Muscle of leg (tissue), 11 donors: ENCODE data around the gene EPAS1. TPM values are rescaled to one million over a fixed set of nuclear protein-coding genes. Genes with fewer than 3 reads are reported as not detected.

Experiments
- DNase-seq: peaks from one replicate; pipeline ENCODE4 v3.0.0; 2013
- H3K27ac ChIP-seq: one replicate; pipeline ENCODE4 v1.5.1; 2013; ENCODE audit warnings: mild to moderate bottlenecking, low read length, control low read depth
- H3K27me3 ChIP-seq: one replicate; pipeline ENCODE4 v1.6.1; 2013; ENCODE audit warnings: low read length; ENCODE audit not compliant: control insufficient read depth, insufficient read depth
- H3K36me3 ChIP-seq: one replicate; pipeline ENCODE4 v1.6.1; 2013; ENCODE audit warnings: low read length; ENCODE audit not compliant: control insufficient read depth, insufficient read depth
- H3K4me1 ChIP-seq: one replicate; pipeline ENCODE4 v1.6.1; 2013; ENCODE audit warnings: low read length; ENCODE audit not compliant: control insufficient read depth, insufficient read depth
- H3K4me3 ChIP-seq: one replicate; pipeline ENCODE4 v1.5.1; 2013; ENCODE audit warnings: low read length, control low read depth
- H3K9me3 ChIP-seq: replicated peaks from 2 replicates; pipeline ENCODE4 v1.6.1; 2013; ENCODE audit warnings: low read depth, low read length; ENCODE audit not compliant: control insufficient read depth
- WGBS: methylation state at CpG from one replicate; pipeline ENCODE4 v1.1.5; 2013; ENCODE audit warnings: missing lambda C conversion rate; ENCODE audit not compliant: insufficient coverage; 5-methylcytosine and 5-hydroxymethylcytosine counted together
- polyA plus RNA-seq, 8 donors: library from polyadenylated mRNA; unstranded; fragments of 120-200 nt; gene quantifications; one replicate each; pipeline versions ENCODE4 v1.2.1 to v1.2.3, GENCODE V29; 2013; ENCODE audit warnings: inconsistent platforms in 1 of 8, low replicate concordance in 1 of 8; ENCODE audit not compliant: insufficient read length in 8 of 8, insufficient read depth in 1 of 8
- total RNA-seq: library from RNA; stranded (reverse); fragments of 120-200 nt; gene quantifications from one replicate; pipeline ENCODE4 v1.2.4, GENCODE V29; 2013

The EPAS1 gene
- total and polyA plus RNA-seq, 9 donors: 13.3 to 43.1 (median 34.7) TPM

DNA sequence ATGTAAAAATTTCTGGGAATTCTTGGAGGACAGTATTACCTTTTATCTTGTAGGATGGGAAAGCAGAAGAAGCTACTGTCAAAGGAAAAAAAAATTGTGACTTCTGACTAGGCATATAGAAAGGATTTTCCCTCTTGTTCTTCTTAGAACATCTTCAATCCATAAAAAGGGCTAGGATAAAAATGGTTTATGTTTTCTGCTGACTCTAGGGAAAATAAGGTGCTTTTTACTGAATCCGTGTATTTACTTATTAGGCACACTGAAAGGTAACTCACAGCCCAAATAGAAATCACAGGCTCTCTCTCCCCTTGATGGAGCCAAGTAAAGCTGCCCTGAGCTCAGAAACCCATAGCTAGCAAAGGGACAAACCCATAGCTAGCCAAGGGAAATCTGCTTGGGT, 74.6 kb downstream of the EPAS1 start:
- no peaks in the 10 kb centered on the region for H3K9me3 ChIP-seq
- peaks cover 2% of the 10 kb centered on the region for H3K36me3 ChIP-seq
- H3K4me1 ChIP-seq: peaks cover 3% of the 10 kb centered on the region
- H3K4me3 ChIP-seq: no peak overlapping the region
- H3K27me3 ChIP-seq: peaks cover 3% of the 10 kb centered on the region
- no peak overlapping the region for H3K27ac ChIP-seq
- no peak for DNase-seq
- WGBS: no CpG with 5 or more reads among the region's 1 CpG

DNA sequence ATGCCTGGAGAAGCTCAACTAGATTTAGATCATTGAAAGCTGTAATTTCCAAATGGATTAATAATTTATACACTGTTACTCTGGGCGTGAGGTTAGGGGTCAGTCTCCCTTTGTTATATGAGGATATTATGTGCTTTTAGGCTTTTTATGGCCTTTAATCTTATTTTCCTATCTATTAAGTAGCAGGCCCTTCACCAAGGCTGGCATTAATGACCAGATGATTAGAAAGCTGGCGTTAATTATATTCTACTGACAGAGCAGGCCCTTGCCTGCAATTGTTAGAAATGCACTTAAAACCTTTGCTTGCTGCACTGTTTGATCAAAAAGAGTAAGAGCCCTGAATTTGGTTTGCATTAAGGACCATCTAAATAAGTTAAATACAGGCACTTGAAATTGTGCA, 75.3 kb downstream of the EPAS1 start:
- Histone ChIP-seq H3K27ac (no peak overlapping the region), H3K4me3 (no peak overlapping the region), H3K36me3 (peaks cover 2% of the 10 kb centered on the region), H3K4me1 (peaks cover 9% of the 10 kb centered on the region), H3K27me3 (peaks cover 3% of the 10 kb centered on the region), H3K9me3 (no peaks in the 10 kb centered on the region)
- WGBS: 71% methylated on average over 1 of the region's 2 CpGs
- DNase-seq: no peak

- DNase-seq: no peak
- no peaks in the 10 kb centered on the region for H3K9me3 ChIP-seq
- H3K4me1 ChIP-seq: peaks cover 17% of the 10 kb centered on the region
- no peak overlapping the region for H3K4me3 ChIP-seq
- no CpG with 5 or more reads among the region's 4 CpGs for WGBS
- peaks cover 3% of the 10 kb centered on the region for H3K27me3 ChIP-seq
- peaks cover 5% of the 10 kb centered on the region for H3K36me3 ChIP-seq
- no peak overlapping the region for H3K27ac ChIP-seq
Observed at GRCh38 chr2:46373238-46373637, 76.0 kb downstream of the EPAS1 start.

GRCh38 chr2:46375566-46376125, 78.4 kb downstream of the EPAS1 start:
- H3K36me3 ChIP-seq: peaks cover 10% of the 10 kb centered on the region
- H3K27me3 ChIP-seq: peaks cover 3% of the 10 kb centered on the region
- H3K9me3 ChIP-seq: no peaks in the 10 kb centered on the region
- no peak for DNase-seq
- 92% methylated on average over 10 of the region's 12 CpGs for WGBS
- peaks cover 17% of the 10 kb centered on the region for H3K4me1 ChIP-seq
- H3K4me3 ChIP-seq: no peak overlapping the region
- no peak overlapping the region for H3K27ac ChIP-seq

DNA sequence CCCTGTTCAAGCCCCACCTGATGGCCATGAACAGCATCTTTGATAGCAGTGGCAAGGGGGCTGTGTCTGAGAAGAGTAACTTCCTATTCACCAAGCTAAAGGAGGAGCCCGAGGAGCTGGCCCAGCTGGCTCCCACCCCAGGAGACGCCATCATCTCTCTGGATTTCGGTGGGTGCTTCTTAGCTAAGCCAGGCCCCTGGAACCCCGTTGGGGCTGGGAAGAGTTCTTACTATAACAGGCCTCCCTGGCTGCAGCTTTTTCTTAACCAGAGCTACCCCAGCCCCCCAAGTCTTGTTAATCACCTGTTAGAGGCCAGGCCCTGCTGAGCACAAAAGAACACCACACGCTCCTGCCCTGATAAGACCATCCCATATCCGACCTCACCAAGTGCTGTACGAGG, 79.4 kb downstream of the EPAS1 start:
- Histone ChIP-seq H3K4me3 (no peak overlapping the region), H3K27me3 (peaks cover 3% of the 10 kb centered on the region), H3K9me3 (no peaks in the 10 kb centered on the region), H3K4me1 (peaks cover 17% of the 10 kb centered on the region), H3K36me3 (peaks cover 10% of the 10 kb centered on the region), H3K27ac (no peak overlapping the region)
- WGBS: 90% methylated on average over 2 of the region's 7 CpGs
- DNase-seq: no peak

- no peak overlapping the region for H3K27ac ChIP-seq
- H3K27me3 ChIP-seq: peaks cover 3% of the 10 kb centered on the region
- peaks cover 17% of the 10 kb centered on the region for H3K4me1 ChIP-seq
- H3K36me3 ChIP-seq: peaks cover 10% of the 10 kb centered on the region
- no peaks in the 10 kb centered on the region for H3K9me3 ChIP-seq
- DNase-seq: peak; percentile 52
- no peak overlapping the region for H3K4me3 ChIP-seq
- 71% methylated on average over 8 of the region's 12 CpGs for whole genome bisulfite sequencing
Observed at GRCh38 chr2:46377101-46377581, 79.9 kb downstream of the EPAS1 start.

GRCh38 chr2:46377666-46378560, 80.7 kb downstream of the EPAS1 start:
- Histone ChIP-seq H3K4me1 (peaks cover 17% of the 10 kb centered on the region), H3K9me3 (no peaks in the 10 kb centered on the region), H3K36me3 (peaks cover 10% of the 10 kb centered on the region), H3K27ac (no peak overlapping the region), H3K4me3 (no peak overlapping the region), H3K27me3 (peaks cover 3% of the 10 kb centered on the region)
- DNase-seq: no peak
- WGBS: 87% methylated on average over 15 of the region's 16 CpGs

GRCh38 chr2:46378616-46379015, 81.4 kb downstream of the EPAS1 start:
- Histone ChIP-seq H3K36me3 (peaks cover 8% of the 10 kb centered on the region), H3K27ac (no peak overlapping the region), H3K27me3 (peaks cover 3% of the 10 kb centered on the region), H3K4me1 (peaks cover 17% of the 10 kb centered on the region), H3K9me3 (no peaks in the 10 kb centered on the region), H3K4me3 (no peak overlapping the region)
- WGBS: 100% methylated on average over 1 of the region's 3 CpGs
- no peak for DNase-seq

- DNase-seq: no peak
- no peak overlapping the region for H3K27ac ChIP-seq
- H3K36me3 ChIP-seq: peaks cover 8% of the 10 kb centered on the region
- H3K9me3 ChIP-seq: no peaks in the 10 kb centered on the region
- H3K27me3 ChIP-seq: peaks cover 3% of the 10 kb centered on the region
- peaks cover 17% of the 10 kb centered on the region for H3K4me1 ChIP-seq
- 67% methylated on average over 8 of the region's 9 CpGs for WGBS
- H3K4me3 ChIP-seq: no peak overlapping the region
Observed at GRCh38 chr2:46379213-46380037, 82.2 kb downstream of the EPAS1 start.
